A549 treated with RU486 at 1 μM for 4 hours (cell line): ENCODE data around the gene ACOT12. TPM values are rescaled to one million over a fixed set of nuclear protein-coding genes. Genes with fewer than 3 reads are reported as not detected.

ENCODE experiments used
- total RNA-seq: library from RNA; stranded (reverse); fragments of 200-300 nt; extraction: Qiagen RNA extraction; gene quantifications from 5 replicates; pipeline ENCODE4 v1.2.3, GENCODE V29; 2022; ENCODE audit warnings: low read depth

Gene ACOT12
- total RNA-seq: 0.17 TPM in 1 of 5 replicates, not detected in the others

GRCh38 chr5:81393783-81394718, at the start of gene ACOT12:
Gene ACOT12 (minus strand): TSS chr5:81394134. CDS start chr5:81394114, 20 bp downstream.

GRCh38 chr5:81301271-81302015, 92.5 kb downstream of the ACOT12 start, which contains the start of gene ZCCHC9:
Gene ZCCHC9 (plus strand): TSS chr5:81301587. CDS start chr5:81304758, 3,171 bp downstream.

Other genes starting within 250 kb of the ACOT12 start
- gene CKMT2, start 160.8 kb downstream of the ACOT12 start, total RNA-seq: not detected in 5 replicates
- 24.2 to 27.9 TPM (median 27.6 TPM) in 5 replicates for gene ZCCHC9, start 92.5 kb downstream of the ACOT12 start, total RNA-seq